ENCODE measurements around the gene IDE.
"Not testable (repeated sequence)": the region's sequence is repeated elsewhere in the genome, so short reads cannot be mapped to it uniquely, and the experiment has no call there.

The IDE gene

DNA sequence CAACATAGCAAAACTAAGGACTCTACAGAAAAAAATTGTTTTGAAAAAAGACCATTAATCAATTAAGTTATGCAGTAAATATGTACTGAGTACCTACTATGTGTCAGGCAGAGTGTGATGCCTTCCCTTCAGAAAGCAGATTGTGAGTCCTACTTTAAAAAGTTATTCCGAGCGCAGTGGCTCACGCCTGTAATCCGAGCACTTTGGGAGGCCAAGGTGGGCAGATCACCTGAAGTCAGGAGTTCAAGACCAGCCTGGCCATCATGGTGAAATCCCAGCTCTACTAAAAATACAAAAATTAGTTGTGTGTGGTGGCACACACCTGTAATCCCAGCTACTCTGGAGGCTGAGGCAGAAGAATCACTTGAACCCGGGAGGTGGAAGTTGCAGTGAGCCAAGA is 4.2 kb downstream of the IDE start:
- not testable (repeated sequence) for H3K4me3 ChIP-seq (ENCODE audit: low read depth, low read length); DNase-seq (ENCODE audit: low read depth)

DNA sequence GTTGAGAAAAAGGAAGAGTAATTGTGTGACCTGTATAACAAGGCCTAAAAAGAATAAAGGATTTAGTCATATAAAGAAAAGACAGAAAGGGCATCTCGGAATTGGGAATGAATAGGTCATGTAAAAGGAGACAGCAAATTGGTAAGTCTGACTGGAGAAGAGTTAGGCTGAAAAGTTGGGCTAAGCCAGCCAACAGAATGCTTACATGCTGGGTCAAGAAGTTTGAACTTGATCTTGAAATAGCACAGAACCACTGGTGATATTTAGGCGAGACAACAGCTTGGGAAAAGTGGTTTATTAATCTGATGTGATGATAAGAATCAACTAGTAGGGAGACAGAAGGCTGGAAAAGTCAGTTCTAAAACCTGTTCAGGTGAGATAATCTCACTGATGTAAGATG is 4.8 kb downstream of the IDE start:
- no peak for DNase-seq (ENCODE audit: low read depth)
- H3K4me3 ChIP-seq (ENCODE audit: low read depth, low read length) = no peak overlapping the region

DNA sequence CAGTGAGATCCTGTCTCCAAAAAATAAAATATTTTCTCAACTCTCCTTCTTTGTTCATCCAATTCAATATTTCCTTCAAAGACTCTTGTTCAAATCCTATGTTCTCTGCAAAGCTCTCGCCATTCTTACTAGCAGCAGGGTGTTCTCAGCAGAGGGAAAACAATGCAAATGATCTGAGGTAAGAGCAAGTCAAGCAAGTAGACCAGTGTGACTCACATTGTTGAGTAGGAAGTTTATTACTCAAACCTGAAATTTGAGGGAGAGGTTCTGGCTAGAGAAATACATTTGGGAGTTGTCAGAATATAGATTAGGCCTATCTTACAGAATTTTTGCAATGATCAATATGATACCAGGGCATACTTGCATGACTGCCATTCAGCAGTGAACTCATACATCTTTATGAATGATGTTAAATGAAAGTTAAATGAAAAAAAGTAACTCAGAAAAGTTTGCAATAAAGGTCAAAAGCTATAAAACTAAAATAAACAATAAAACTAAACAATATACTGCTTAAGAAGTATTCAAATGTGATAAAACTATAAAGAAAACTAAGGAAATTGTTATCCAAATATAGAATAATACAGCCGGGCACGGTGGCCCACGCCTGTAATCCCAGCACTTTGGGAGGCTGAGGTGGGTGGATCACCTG is 5.8 kb downstream of the IDE start:
- H3K4me3 ChIP-seq (ENCODE audit: low read depth, low read length) = no peak overlapping the region
- no peak for DNase-seq (ENCODE audit: low read depth)

DNA sequence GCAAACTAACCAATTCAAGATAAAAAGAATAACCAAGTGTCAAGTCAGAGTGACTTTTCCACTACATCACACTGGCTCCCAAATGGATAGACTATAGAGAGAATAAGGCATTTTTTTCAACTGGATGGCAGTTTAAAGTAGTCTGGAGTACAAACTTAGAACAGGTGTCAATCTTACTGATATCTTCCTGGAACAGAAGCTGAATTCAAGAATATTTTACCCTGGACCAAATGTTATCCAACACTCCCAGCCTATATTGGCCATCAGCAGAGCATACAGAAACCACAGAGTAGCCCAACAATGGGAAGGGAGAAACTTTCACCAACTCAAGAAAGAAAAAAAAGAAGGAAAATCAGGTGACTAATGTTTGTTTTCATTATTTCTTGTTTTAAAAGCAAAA is 11.5 kb downstream of the IDE start:
- DNase-seq (ENCODE audit: low read depth) = no peak
- no peak overlapping the region for H3K4me3 ChIP-seq (ENCODE audit: low read depth, low read length)

DNA sequence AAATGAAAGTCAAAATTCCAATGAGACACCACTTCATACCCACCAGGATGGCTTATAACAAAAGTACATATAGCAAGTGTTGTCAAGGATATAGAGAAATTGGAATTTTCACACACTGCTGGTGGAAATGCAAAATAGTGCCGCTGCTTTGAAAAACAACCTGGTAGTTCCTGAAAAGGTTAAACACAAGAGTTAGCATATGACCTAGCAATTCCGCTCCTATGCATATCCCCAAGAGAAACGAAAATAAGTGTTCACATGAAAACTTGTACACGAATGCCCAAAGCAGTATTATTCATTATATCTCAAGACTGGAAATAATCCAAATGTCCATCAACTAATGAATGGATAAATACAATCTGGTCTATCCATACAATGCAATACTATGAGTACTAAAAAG is 14.8 kb downstream of the IDE start:
- no peak for DNase-seq (ENCODE audit: low read depth)
- no peak overlapping the region for H3K4me3 ChIP-seq (ENCODE audit: low read depth, low read length)

DNA sequence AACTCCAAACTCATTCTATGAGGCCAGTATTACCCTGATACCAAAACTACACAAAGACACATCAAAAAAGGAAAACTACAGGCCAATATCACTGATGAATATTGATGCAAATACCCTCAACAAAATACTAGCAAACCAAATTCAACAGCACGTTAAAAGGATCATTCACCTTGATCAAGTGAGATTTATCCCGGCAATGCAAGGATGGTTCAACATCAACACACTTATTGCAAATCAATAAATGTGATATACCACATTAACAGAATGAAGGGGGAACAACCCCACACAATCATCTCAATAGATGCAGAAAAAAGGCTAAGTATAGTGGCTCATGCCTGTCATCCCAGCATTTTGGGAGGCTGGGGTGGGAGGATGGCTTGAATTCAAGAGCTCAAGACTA is 19.9 kb downstream of the IDE start:
- no peak overlapping the region for H3K4me3 ChIP-seq (ENCODE audit: low read depth, low read length)
- no peak for DNase-seq (ENCODE audit: low read depth)

DNA sequence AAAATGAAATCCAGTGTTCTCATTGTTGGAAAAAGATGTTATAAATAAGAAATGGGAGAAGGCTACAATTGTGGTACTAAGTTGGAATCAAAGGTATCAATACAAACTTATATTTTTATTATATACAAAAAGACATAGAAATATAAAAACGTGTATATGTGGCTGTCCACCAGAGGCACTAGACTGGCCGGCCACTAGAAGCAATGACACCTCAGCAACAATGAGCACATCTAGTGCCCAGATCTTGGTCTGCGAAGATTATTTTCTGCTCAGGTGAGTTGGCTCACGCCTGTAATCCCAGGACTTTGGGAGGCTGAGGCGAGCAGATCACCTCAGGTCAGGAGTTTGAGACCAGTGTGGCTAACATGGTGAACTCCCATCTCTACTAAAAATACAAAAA is 21.6 kb downstream of the IDE start:
- DNase-seq (ENCODE audit: low read depth) = no peak
- H3K4me3 ChIP-seq (ENCODE audit: low read depth, low read length) = no peak overlapping the region

DNA sequence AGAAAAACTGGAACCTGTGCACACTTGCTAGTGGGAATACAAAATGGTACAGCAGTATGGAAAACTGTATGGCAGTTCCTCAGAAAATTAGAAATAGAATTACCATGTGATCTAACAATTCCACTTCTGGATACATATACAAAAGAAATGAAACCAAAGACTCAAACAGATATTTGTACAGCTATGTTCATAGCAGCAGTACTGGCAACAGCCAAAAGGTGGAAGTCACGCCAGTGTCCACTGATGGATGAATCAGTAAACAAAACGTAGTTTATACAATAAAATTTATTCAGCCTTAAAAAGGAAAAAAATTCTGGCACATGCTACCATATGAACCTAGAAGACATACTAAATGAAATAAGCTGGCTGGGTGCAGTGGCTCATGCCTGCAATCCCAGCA is 23.0 kb downstream of the IDE start:
- no peak overlapping the region for H3K4me3 ChIP-seq (ENCODE audit: low read depth, low read length)
- DNase-seq (ENCODE audit: low read depth) = no peak

DNA sequence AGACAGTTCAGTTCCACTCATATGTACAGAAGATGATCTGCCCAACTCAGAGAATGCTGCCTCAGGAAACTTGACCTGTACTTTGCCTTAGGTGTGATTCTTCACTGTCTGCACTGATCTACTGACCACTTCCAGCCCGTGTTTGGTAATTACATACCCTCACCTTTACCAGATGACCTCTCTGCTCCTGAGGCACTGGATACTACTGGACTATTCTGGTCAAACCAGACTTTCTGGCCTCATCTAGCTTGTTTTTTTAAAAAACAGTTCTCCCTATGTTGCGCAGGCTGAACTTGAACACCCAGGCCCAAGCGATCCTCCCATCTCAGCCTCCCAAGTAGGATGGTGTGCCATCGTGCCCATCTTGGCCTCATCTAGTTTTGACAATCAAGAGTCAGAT is 26.2 kb downstream of the IDE start:
- H3K4me3 ChIP-seq (ENCODE audit: low read depth, low read length) = no peak overlapping the region
- no peak for DNase-seq (ENCODE audit: low read depth)

DNA sequence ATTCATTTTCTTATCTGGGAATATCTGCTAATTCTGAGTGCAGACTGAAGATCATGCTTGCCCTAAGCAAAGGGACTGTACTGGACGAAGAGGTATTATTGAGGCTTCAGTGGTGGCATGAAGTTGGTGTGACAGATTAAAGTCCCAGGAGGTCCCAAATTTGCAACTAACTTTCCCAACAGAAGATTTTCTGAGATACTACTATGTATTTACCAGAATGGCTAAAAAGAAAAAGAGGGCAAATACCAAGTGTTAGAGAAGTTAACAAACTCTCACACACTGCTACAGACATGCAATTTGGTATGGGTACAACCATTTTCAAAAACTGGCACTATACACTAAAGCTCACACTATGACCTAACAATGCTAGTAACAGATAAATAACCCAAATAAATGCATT is 28.3 kb downstream of the IDE start:
- no peak for DNase-seq (ENCODE audit: low read depth)

DNA sequence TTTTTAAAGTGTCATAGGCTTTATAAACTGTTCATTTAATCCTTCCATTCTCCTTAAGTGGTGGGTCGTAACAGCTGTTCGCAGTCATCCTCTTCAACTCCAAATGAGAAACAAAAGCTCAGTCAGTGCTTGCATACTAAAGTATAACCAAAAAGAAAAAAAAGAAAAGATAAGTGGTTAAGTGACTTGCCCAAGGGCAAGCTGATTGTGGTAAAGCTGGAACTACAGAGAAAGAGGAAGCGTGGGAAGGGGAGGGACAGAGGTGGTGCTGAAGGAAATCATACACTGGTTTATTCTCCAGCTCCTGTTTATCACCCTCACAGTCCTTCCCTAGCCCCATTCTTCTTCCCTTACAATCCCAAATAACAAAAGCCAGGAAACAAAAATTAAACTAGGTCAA is 29.6 kb downstream of the IDE start:
- no peak for DNase-seq (ENCODE audit: low read depth)
- H3K4me3 ChIP-seq (ENCODE audit: low read depth, low read length) = no peak overlapping the region

More for the DNA sequence above, 28.3 kb downstream of the IDE start:
- no peak overlapping the region for H3K4me3 ChIP-seq (ENCODE audit: low read depth, low read length)

DNA sequence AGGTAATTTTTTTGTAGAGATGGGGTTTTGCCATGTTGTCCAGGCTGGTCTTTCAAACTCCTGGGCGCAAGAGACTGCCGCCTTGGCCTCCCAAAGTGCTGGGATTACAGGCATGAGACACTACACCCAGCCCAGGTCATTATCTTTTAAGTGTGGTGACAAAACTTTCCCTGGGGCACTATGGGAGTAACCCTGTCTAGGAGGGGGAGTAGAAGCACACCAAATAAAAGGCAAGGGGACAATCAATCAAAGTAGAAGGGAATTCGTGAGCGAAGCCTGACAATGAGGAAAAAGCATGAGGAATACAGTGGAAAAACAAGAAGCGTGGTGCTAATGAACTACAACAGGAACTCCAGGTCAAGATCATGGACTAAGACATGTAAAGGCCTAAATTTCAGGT is 31.4 kb downstream of the IDE start:
- H3K4me3 ChIP-seq (ENCODE audit: low read depth, low read length) = no peak overlapping the region
- DNase-seq (ENCODE audit: low read depth) = no peak

DNA sequence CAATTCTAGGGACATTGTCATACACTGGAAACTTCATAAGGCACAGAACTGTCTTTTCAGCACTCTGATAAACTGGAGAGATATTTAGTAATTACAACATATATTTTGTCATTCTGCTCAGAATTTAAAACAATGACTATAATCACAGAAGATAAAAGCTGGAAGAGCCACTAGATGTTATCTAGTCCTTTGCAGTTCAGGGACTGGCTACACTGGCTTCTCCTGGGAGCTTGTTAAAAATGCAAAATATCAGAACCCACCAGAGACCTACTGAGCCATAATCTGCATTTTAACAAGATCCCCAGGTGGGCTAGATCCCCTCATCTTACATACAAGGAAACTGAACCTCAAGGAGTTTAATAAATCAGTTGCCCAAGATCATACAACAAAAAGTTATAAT is 32.3 kb downstream of the IDE start:
- no peak overlapping the region for H3K4me3 ChIP-seq (ENCODE audit: low read depth, low read length)
- DNase-seq (ENCODE audit: low read depth) = no peak

DNA sequence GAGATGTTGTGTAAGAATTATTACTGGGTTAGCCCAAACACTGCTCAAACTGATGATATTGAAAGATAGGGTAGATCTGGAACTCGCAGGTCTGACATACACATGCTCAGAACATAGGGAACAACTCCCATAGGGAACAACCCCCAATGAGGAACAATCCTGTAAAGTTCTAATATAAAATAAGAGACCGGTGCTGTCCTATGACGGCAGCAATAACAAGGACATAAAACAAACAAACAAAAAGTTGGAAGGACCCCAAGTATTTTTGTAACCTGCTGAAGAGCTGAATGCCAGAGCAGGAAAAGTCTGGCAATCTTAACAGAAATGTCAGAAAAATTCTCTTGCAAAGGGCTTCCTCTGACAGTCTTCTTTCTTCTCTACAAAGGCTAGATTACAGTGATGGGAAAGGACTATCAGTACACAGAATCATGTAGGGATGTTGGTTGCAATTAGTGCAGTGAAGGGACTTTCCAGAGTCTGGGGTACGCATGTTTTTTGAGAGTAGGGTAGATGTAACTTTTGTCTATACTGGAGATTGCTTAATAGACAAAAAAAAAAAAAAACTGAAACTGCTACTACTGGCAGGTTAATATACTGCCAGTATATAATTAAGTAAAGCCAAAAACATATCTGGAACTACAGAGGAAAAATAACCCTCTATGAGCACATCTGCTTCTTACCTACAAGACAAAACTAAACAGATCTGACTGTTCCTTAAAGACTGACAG is 35.5 kb downstream of the IDE start:
- H3K4me3 ChIP-seq (ENCODE audit: low read depth, low read length) = no peak overlapping the region
- DNase-seq (ENCODE audit: low read depth) = no peak

DNA sequence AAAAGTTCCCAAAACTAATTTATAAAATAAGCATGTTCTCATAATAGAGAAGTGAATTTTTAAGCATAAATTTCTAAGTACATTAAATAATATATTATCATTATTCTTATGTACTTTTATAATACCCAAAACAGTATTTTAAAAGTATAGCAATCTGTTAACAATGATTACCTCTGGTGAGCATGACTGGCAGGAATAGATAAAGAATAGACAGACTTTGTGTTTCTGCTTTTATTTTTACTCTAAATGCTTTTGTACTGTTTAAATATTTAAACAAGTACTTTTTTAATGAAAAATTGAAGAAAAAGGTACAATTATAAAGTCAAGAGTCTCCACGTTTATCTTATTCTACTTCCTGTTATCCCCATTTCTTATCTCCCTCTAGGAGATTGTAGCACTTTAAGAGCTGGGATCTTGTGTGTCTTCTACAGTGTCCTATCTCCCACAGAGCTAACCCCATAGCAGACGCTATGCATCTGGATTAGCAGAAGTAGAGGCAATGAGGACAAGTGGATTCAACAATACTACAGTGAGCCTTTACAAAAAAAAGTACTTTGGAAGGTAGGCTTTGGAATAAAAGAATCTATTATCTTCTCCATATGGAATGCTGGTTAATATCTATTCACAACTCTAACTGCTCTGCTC is 42.9 kb downstream of the IDE start:
- DNase-seq (ENCODE audit: low read depth) = no peak
- no peak overlapping the region for H3K4me3 ChIP-seq (ENCODE audit: low read depth, low read length)

DNA sequence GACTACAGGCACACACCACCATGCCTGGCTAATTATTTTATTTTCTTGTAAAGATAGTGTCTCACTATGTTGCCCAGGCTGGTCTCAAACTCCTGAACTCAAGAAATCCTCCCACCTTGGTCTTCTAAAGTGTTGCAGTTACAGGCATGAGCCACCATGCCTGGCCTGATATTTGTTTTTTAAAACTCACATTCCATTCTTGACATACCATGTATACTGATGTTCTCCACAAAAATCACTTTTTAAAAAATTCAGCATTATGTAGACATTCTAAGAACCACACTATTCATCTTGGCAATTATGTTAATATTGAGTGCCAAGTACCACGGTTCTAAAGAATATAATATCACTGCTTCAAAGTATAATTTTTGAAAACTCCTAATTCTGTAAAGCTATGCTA is 43.5 kb downstream of the IDE start:
- DNase-seq (ENCODE audit: low read depth) = no peak
- H3K4me3 ChIP-seq (ENCODE audit: low read depth, low read length) = no peak overlapping the region

DNA sequence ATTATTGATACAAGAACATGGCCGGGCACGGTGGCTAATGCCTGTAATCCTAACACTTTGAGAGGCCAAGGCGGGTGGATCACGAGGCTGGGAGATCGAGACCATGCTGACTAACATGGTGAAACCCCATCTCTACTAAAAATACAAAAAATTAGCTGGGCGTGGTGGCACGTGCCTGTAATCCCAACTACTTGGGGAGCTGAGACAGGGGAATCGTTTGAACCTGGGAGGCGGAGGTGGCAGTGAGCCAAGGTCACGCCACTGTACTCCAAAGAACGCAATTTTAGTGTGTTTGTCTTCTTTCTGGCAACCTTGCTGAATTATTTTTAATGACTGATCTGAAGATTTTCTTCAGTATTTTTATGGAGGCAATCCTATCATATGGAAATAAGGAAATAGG is 46.2 kb downstream of the IDE start:
- H3K4me3 ChIP-seq (ENCODE audit: low read depth, low read length) = no peak overlapping the region
- DNase-seq (ENCODE audit: low read depth) = no peak

DNA sequence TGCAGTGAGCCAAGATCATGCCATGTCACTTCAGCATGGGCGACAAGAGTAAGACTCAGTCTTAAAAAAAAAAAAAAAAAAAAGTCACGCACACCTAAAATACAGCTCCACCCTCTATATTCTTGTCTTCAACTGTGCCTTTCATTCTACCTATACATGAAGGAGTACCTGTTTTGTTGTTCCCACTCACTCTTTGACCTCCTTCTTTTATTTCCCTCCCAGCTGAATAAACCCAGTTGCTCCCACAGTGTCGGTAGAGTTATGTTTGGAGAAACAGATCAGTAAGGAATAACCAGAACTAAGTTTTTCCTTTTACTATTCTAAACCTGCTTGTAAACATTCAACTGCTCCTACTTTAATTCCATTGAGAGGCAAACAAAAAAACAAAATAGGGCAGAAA is 50.3 kb downstream of the IDE start:
- no peak for DNase-seq (ENCODE audit: low read depth)
- H3K4me3 ChIP-seq (ENCODE audit: low read depth, low read length) = no peak overlapping the region

DNA sequence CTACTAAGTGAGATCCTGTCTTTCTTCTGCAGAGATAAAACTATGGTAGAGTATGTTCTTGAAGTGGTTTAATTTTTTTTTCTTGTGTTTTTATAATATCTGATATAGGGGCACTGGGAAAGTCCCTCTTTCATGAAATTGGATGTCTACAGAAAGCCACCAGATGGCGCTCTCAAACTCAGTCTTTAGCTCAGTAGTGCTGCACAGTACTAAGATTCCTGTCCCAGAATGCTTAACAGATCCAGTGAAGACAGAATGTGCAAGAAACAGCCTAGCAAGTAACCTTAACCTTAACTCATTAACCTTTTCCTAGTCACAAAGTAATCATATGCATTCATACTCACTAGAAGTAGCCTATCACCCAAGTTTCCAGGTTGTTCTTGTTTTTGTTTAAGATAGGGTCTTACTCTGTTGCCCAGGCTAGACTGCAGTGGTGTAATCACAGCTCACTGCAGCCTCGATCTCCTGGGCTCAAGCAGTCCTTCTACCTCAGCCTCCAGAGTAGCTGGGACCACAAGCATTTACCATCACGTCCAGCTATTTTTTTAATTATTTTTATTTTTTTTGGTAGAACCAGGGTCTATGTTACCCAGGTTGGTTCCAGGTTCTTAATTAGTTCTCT is 56.7 kb downstream of the IDE start:
- DNase-seq (ENCODE audit: low read depth) = peak; percentile 39
- H3K4me3 ChIP-seq (ENCODE audit: low read depth, low read length) = no peak overlapping the region

DNA sequence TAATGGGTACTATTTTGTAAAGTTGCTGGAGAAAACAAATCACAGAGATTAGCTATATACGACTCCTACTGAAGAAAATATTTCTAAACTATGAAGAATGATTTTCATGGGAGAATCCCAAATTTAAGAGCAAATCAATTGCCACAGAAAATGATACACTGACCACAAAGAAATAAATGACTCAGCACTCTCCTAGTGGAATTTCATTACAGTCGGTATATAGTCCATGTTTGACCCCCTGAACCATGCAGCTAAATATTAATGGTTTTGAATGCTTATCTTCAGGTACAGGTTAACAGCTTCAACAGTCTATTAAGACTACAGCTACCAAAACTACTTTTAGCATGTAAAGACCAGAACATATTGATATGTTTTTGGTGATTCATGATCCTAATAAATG is 65.0 kb downstream of the IDE start:
- DNase-seq (ENCODE audit: low read depth) = no peak
- no peak overlapping the region for H3K4me3 ChIP-seq (ENCODE audit: low read depth, low read length)

DNA sequence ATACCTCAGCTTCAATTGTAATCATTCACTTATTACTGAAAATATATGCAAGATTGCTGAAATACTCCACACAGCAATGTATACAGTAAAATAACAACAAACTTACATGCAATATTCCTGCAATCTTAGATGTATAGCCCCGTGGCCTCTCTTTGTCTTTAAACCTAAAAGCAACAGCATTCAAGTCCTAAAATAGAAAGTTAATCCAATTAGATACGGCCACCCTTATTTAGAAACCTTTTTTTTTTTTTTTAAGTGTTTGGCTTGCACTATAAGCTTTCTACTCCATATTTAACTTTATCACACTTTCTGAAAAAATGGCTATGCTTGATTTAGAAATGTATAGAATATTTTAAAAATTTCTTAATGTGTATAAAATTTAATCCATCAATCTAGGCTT is 67.6 kb downstream of the IDE start:
- no peak overlapping the region for H3K4me3 ChIP-seq (ENCODE audit: low read depth, low read length)
- DNase-seq (ENCODE audit: low read depth) = no peak
